ENCODE results near the gene SS18. TPM values are rescaled to one million over a fixed set of nuclear protein-coding genes. Genes with fewer than 3 reads are reported as not detected.

Gene SS18
- total and polyA plus RNA-seq, 2 donors (not counting 1 experiment from before 2014, with no cell fraction given): 62.4 to 114 TPM

DNA sequence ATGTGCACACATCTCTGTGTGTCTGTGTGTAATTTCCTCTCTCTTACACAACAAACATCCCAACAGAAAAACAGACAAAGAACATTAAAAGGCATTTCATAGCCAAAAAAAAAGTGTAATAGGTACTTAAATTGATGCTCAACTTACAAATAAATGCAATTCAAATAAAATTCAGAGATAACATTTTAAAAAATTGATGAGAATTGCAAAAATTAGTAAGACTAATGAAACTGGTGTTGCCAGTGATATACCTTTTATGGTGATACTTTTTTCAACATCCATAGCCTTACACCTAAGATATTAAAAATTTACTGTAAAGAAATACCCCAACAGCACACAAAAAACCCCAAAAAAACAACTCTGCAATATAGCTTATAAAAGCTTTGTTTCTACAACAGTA, 76.0 kb downstream of the SS18 start:
- Mint-ChIP-seq H3K9me3 (ENCODE audit: insufficient read depth) (no peaks in the 10 kb centered on the region), H3K4me1 (no peaks in the 10 kb centered on the region), H3K27ac (no peak overlapping the region), H3K27me3 (no peaks in the 10 kb centered on the region), H3K4me3 (no peak overlapping the region)
- intact Hi-C loops (cut with micrococcal nuclease): no loop called here
- DNase-seq: no peak
- Histone ChIP-seq H4K20me1 (ENCODE audit: control insufficient read depth, insufficient read depth, low read length, poor library complexity, severe bottlenecking) (no peaks in the 10 kb centered on the region), H2AFZ (ENCODE audit: insufficient read depth, low read depth, low read length, poor library complexity, severe bottlenecking) (no peak overlapping the region), H3K9me3 (ENCODE audit: control extremely low read depth in 1 of 3, control insufficient read depth in 2 of 3, insufficient read depth in 1 of 3, low read length in 2 of 3) (no peaks in the 10 kb centered on the region), H3K79me2 (ENCODE audit: control insufficient read depth, insufficient read depth, low read length) (no peaks in the 10 kb centered on the region), H3K27ac (ENCODE audit: low read length in 2 of 2) (no peak overlapping the region), H3K4me1 (ENCODE audit: control insufficient read depth in 2 of 2, insufficient read depth in 2 of 2, low read length in 2 of 2) (no peaks in the 10 kb centered on the region), H3K27me3 (replicated peaks in 1 of 4; ENCODE audit: control extremely low read depth in 1 of 4, control insufficient read depth in 3 of 4, insufficient read depth in 4 of 4, low read length in 3 of 4) (no peaks in the 10 kb centered on the region), H3K9ac (ENCODE audit: low read length) (no peak overlapping the region), H3K36me3 (replicated peaks in 1 of 2; ENCODE audit: control extremely low read depth in 1 of 2, control insufficient read depth in 1 of 2, extremely low read depth in 1 of 2, insufficient read depth in 2 of 2, low read length in 1 of 2) (peaks cover 1 to 35% of the 10 kb centered on the region in 2 experiments), H3K4me3 (ENCODE audit: control extremely low read depth in 1 of 5, extremely low read depth in 1 of 5, insufficient read depth in 1 of 5, low read depth in 2 of 5, low read length in 4 of 5) (no peak overlapping the region), H3K4me2 (replicated peaks; ENCODE audit: low read depth, low read length, poor library complexity, severe bottlenecking) (no peak overlapping the region)
- POLR2A ChIA-PET: no interaction called here
- no peak for TF ChIP-seq EZH2 (IDR thresholded peaks at IDR 0.05; ENCODE audit: borderline replicate concordance, insufficient read depth, low read depth, low read length, poor library complexity, severe bottlenecking)
- TF ChIP-seq, protein P1, sequence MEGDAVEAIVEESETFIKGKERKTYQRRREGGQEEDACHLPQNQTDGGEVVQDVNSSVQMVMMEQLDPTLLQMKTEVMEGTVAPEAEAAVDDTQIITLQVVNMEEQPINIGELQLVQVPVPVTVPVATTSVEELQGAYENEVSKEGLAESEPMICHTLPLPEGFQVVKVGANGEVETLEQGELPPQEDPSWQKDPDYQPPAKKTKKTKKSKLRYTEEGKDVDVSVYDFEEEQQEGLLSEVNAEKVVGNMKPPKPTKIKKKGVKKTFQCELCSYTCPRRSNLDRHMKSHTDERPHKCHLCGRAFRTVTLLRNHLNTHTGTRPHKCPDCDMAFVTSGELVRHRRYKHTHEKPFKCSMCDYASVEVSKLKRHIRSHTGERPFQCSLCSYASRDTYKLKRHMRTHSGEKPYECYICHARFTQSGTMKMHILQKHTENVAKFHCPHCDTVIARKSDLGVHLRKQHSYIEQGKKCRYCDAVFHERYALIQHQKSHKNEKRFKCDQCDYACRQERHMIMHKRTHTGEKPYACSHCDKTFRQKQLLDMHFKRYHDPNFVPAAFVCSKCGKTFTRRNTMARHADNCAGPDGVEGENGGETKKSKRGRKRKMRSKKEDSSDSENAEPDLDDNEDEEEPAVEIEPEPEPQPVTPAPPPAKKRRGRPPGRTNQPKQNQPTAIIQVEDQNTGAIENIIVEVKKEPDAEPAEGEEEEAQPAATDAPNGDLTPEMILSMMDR (IDR thresholded peaks at IDR 0.05): no peak
- CTCF ChIA-PET: no interaction called here
- no peak for ATAC-seq (ENCODE audit: low read depth)

- TF ChIP-seq, protein P1 (IDR thresholded peaks at IDR 0.05): no peak
- no peak for TF ChIP-seq EZH2 (IDR thresholded peaks at IDR 0.05; ENCODE audit: borderline replicate concordance, insufficient read depth, low read depth, low read length, poor library complexity, severe bottlenecking)
- Histone ChIP-seq H3K4me2 (replicated peaks; ENCODE audit: low read depth, low read length, poor library complexity, severe bottlenecking) (no peak overlapping the region), H3K4me3 (ENCODE audit: control extremely low read depth in 1 of 5, extremely low read depth in 1 of 5, insufficient read depth in 1 of 5, low read depth in 2 of 5, low read length in 4 of 5) (no peak overlapping the region), H3K27ac (ENCODE audit: low read length in 2 of 2) (no peak overlapping the region), H2AFZ (ENCODE audit: insufficient read depth, low read depth, low read length, poor library complexity, severe bottlenecking) (no peak overlapping the region), H3K9ac (ENCODE audit: low read length) (no peak overlapping the region), H3K9me3 (ENCODE audit: control extremely low read depth in 1 of 3, control insufficient read depth in 2 of 3, insufficient read depth in 1 of 3, low read length in 2 of 3) (no peaks in the 10 kb centered on the region), H3K4me1 (ENCODE audit: control insufficient read depth in 2 of 2, insufficient read depth in 2 of 2, low read length in 2 of 2) (no peaks in the 10 kb centered on the region), H3K27me3 (replicated peaks in 1 of 4; ENCODE audit: control extremely low read depth in 1 of 4, control insufficient read depth in 3 of 4, insufficient read depth in 4 of 4, low read length in 3 of 4) (no peaks in the 10 kb centered on the region), H4K20me1 (ENCODE audit: control insufficient read depth, insufficient read depth, low read length, poor library complexity, severe bottlenecking) (no peaks in the 10 kb centered on the region), H3K79me2 (ENCODE audit: control insufficient read depth, insufficient read depth, low read length) (no peaks in the 10 kb centered on the region), H3K36me3 (replicated peaks in 1 of 2; ENCODE audit: control extremely low read depth in 1 of 2, control insufficient read depth in 1 of 2, extremely low read depth in 1 of 2, insufficient read depth in 2 of 2, low read length in 1 of 2) (peaks cover 0 to 1% of the 10 kb centered on the region in 2 experiments)
- Mint-ChIP-seq H3K27me3 (no peaks in the 10 kb centered on the region), H3K4me3 (no peak overlapping the region), H3K4me1 (no peaks in the 10 kb centered on the region), H3K27ac (no peak overlapping the region), H3K9me3 (ENCODE audit: insufficient read depth) (no peaks in the 10 kb centered on the region)
- ATAC-seq (ENCODE audit: low read depth): no peak
- ChIA-PET CTCF (interaction anchor here (0.6 to 1.5 kb wide), 2 partner anchors 315 to 1133 kb away, joined by 3 read pairs; no protein-coding TSS in a partner anchor), POLR2A (no interaction called here)
- no CpG with 5 or more reads among the region's 1 CpG for WGBS (ENCODE audit: insufficient coverage)
- intact Hi-C loops (cut with micrococcal nuclease): no loop called here
- DNase-seq: no peak
Observed at GRCh38 chr18:26008619-26009018, 81.8 kb downstream of the SS18 start.

Data from B cell (primary cell).